HG03175 (cell line): ENCODE measurements around the gene GRM5.
A peak's percentile ranks its signal among the peaks of the same experiment; 100 is the strongest.
"Not testable (repeated sequence)": the region's sequence is repeated elsewhere in the genome, so short reads cannot be mapped to it uniquely, and the experiment has no call there.

ENCODE experiments used
- ATAC-seq: cut with Tn5 transposase; IDR thresholded peaks from one replicate; pipeline ENCODE4 v1.9.1; 2021; ENCODE audit warnings: mild to moderate bottlenecking, moderate library complexity; ENCODE audit not compliant: unreplicated experiment

The GRM5 gene

DNA sequence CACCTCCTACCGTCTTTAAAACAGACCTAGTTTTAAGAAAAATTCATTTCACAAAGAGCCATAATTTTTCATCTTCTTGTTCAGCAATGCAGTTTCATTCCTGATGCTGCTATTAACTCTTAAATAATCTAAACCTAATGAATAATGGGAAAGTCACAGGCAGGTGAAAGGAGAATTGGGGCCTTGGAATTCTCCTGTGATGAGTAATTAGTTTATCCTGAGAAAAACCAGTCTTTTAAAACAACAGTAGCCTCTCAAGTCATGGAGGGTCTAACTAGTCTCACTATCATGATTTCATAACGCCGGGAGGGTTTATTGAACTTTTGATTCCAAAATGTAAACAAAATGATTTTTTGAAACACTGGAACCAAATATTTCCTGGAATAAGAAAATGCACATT is 86.8 kb downstream of the GRM5 start:
- not testable (repeated sequence) for ATAC-seq

DNA sequence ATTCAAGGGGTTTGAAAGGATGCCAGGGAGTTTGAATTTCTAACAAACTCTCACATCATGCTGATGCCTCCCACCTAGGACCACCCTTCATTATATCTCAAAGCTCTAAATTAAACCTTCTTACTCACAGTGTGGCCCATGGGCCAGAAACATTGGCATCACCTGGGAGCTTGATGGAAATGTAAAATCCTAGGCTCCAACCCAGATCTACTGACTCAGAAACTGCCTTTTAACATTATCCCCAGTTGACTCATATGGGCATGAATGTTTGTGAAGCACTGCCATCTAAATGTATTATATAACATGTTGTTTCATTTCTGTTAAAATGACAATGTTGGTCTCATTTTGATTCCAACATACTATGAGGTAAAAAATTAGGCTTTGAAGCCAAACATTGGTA is 90.3 kb downstream of the GRM5 start:
- not testable (repeated sequence) for ATAC-seq

DNA sequence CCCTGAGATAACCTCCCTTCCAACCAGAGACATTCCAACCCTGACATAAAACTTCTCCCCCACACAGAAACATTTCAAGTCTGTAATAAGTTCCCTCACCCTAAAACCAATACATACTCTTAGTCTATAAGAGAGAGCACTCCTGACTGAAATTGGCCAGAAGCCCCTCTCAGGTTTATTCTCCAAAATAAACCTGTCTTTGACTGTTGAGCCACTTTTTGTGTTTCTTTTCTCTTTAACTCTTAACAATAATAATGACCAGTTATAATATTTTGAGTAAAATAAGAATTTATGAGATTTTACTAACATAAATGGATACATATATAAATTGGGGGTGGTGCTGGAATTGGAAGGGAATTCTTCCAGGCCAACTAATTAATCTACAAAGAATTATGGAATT is 93.6 kb downstream of the GRM5 start:
- ATAC-seq, result no peak

DNA sequence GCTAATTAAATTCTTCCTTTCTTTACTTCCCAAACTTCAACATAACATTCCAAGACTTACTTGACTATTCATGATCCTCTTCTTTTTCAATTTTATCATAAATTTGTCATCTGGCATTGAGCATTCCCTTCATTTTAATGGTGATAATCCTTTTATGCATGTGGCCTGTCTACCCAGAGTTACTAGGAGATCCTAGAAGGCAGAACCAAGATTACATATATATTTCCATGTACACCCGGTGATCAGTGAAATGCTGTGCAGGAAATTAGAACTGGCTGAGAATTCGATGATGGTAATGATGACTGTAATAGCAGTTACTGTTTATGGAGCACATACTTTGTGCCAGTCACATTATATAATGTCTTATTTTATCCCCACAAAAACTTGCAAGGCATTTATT is 104.2 kb downstream of the GRM5 start:
- not testable (repeated sequence) for ATAC-seq

DNA sequence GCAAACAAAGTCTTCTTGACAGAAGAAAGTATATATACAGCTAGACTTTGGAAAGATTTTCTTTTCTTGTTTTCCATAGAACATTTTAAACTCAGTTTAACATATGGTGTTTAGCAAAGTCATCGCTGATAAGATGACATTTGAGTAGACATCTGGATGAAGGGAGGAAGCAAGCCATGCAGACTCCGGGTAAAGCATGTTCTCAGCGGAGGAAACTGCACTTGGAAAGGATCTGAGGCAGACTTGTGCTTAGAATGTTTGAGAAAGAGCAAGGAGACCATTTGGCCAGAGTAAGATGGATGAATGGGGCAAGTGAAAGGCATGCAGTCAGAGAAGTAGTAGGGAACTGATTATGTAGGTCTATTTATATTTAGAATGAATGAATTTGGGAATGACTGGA is 105.9 kb downstream of the GRM5 start:
- ATAC-seq, result not testable (repeated sequence)

DNA sequence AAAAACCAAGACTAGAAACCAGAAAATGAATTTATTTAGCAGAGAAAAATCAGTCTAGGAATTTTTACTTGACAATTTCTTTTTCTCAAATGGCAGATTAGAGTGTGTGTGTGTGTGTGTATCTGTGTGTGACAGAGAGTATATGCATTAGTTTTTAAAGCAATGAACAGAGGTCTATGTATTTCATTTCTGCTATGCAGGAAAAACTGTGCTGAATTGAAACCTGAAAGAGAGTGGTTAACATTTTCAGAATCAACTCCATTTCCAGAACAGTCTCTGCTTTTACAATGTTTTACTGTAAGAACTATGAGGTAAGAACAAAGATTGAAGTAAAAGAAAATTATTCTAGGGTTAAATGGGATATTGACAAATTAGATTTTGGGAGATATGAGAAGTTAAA is 114.8 kb downstream of the GRM5 start:
- no peak for ATAC-seq

DNA sequence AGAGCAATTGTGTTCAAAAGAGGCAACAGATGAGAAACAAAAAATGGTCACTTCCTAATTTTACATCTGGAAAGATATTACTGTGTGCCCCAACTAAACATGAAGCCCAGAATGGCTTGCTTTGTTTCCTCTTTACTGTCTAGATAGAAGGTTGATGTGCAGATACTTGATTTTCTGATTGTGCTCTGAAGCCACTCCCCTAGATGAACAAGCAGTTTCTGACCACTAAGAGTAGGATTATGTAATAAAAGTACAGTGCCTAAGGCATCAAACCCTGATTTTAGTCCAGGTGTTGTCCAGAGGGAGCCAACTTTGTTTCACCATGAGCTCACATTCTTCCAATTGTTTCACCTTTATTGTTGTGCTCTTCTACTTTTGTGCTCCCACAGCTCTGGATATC is 116.9 kb downstream of the GRM5 start:
- ATAC-seq, result not testable (repeated sequence)

DNA sequence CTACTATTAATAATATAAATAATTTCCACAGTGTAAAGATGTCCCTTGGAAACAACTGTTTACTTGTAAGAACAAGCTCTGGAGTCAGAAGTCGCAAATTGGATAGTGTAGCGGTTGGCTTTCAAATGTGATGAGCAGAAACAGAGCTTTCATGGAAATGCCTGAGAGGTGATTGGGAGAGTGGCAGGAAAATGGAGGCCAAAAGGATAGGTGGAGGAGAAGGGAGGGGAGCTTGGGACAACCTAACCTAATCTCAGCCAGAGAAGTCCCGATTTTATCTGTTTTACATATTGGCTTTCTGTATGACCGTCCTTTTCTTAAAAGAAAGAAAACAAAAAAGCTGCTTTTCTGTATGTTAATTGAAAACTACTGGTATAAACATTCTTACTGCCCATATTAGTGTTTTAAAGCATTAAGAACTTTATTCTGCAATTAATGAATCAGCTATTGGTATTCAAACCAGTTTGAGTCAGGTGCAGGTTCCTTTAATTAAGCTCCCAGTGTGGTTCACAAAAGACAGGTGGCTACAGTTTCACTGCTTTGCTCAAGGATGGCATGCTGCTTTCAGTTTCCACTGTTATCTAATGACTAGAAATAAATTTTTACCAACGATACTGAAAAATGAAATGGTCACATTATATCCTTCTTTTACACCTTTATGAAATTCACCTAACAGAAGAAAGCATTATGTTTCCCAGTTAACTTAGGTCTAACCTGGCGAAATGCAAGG is 117.8 kb downstream of the GRM5 start:
- peak; percentile 79 for ATAC-seq

DNA sequence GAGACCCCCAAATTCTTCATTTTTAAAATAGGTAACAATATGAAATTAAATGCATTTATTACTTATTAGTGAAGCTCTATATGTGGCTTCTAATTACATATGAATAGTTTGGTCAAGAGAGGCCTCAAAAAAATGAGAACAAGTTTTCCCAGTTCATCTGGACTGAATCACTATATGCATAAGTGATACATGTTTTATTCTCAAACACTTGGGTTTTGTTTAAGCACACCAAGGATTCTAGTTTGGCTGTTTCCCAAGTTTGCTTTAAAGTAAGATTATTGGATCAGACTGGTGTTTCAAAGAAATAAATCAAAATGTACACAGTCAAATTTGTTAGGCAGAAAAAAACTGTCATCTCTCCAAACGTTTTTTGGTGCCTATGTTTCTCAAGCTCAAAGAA is 136.1 kb downstream of the GRM5 start:
- not testable (repeated sequence) for ATAC-seq

DNA sequence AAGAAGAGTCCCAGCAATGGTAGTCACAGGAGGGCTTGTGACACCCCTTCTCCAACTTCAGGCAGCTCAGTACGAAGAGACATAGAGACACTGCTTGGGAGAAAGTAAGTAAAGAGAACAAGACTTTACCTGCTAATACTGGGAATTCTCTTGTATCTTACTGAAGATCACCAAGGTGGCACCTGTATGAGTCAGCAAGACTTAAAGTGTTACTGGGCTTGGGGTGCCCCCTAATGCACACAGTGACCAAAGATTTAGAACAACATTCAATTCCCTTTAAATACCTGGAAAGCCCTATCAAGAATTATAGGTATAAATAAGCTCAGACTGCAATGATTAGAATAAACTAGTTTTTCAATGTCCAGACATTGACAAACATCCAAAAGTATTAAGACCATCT is 148.7 kb downstream of the GRM5 start:
- ATAC-seq, result not testable (repeated sequence)

DNA sequence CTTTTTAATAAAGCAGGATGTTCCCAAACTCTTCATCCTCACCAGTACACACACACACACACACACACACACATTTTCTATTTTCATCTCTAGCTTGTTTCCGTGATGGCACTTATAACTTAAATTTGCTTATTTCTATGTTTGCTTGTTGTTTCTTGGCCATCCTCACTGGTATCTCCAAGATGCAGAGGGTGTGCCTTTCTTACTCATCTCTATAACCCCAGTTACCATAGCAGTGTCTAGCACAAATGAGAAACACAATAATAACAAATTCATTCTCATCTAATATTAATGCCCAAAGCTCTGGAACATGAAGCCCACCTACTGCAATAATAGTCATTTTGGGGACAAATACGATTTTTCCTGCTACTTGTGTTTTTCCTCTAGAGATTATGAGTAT is 156.3 kb downstream of the GRM5 start:
- no peak for ATAC-seq

DNA sequence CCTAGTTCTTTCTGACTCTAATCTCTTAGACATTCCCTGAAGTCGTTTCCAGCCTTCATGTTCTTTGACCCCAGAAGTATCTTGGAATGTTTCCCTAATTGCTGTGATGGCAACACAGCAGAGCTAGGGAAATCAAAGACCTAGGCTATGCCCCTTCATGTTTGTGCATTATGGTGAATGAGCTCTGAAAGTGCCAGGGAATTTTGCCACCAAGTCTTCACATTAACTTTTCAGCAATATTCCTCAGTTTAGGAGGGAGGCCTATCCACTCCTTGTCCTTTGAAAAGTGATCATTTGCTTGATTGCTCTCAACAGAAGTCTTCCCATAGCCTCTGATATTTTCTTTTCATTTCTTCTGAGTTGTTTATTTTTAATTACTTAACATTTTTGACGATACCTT is 164.3 kb downstream of the GRM5 start:
- not testable (repeated sequence) for ATAC-seq

DNA sequence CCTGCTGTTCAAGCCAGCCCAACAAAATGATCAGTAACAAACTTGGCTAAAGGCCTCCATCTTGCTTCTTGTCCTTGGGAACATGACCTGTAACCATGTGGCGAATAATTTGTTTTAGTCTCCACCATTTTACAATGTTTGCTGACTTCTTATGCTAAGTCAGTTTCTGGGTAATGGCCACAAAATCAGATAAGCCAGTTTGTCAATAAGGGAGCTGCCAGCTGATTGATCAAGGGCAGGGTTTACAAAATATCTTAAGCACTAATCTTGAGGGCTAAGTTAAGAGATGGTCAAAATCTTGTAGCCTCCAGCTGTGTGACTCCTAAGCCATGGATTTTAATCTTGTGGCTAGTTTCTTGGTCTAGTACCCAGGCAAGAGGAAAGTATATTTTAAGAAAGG is 176.9 kb downstream of the GRM5 start:
- ATAC-seq, result not testable (repeated sequence)

DNA sequence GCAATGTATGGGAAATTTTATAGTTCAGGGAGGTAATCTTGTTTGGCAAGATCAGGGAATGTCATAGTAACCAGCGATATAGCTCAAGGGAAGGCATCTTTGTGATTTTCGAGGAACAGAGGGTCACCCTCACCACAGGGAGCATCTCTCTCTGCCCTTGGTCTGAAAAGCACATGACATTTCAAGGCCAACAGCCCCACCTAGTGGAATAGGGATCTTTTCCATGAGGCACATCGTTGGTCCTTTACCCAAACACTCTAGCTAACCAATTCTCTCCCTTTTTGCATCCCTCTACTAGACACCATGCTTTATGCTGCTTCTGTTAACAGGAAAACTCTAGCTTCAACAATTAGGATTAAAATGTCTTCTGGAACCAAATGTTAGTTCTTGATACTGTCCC is 179.0 kb downstream of the GRM5 start:
- peak; percentile 72 for ATAC-seq

DNA sequence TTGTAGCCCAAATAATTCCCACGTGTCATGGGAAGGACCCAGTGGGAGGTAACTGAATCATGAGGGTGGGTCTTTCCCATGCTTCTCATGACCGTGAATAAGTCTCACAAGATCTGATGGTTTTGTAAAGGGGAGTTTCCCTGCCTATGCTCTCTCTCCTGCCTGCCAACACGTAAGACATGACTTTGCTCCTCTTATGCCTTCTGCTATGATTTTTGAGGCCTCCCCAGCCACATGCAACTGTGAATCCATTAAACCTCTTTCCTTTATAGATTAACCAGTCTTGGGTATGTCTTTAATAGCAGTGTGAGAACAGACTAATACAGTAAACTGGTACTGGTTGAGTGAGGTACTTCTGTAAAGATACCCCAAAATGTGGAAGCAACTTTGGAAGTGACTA is 183.0 kb downstream of the GRM5 start:
- ATAC-seq, result not testable (repeated sequence)

DNA sequence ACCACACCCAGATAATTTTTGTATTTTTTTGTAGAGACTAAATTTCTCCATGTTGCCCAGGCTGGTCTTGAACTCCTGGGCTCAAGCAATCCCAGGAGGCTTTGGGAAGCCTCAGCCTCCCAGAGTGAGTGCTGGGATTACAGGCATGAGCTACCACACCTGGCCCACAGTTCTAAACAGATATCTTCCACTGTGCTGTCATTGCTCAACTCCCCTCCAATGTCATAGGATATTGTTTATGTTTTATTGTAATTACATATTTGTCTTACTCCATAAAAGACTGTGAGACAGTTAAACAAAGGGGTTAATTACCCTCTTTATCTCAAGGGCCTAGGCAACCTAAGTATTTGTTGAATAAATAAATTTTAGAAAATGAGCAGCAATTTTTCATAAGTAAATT is 204.2 kb downstream of the GRM5 start:
- no peak for ATAC-seq

DNA sequence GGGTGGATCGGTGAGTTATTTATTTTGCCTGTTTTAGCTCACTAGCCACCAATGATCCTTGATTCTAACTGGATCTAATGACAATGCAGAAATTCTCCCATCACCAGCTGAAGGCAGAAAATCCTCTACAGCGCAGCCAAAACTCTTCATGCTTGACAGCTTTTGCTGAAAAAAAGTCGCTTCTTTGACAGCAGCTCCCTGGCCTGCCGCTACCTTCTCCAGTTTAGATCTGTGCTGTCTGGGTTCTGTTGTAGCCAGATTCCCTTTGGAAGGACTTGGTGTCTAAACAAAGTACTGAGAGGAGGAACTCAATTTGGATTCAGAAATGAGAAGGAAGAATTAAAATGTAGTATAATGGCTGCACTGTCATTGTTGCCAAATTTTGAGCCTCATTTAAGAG is 205.4 kb downstream of the GRM5 start:
- ATAC-seq, result not testable (repeated sequence)

DNA sequence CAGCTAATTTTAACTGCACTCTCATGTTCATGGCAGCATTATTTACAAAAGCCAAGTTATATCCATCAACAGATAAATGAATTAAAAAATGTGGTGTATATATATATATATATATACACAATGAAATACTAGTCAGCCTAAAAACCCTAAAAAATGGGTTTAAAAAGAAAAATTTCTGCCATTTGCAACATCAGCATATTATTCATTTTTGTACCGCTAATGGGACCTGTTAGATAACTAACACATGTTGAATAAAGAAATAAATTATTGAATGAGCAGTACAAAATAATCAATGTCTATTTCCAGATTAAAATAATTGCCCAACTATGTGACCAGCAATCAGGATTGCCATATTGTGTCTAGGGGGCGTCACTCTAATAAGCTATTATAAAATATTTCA is 211.8 kb downstream of the GRM5 start:
- not testable (repeated sequence) for ATAC-seq

DNA sequence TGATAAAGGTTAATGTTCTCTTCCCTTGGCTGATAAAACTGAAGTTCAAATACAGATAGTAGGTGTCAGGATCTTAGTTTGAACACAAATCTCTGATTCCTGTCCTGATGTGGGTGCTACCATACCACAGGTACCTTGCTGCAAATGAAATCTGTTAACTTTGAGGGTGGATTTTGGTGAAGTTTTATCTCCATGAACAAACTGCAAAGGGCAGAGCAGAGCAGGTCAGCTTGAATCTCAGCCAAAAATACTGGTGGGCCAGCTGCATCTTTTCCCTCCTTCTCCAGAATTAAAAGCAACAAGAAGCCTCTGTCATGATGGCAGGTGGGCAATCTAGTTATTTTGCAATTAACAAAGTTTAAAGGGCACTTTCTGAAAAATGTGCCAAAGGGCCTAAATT is 214.2 kb downstream of the GRM5 start:
- ATAC-seq, result not testable (repeated sequence)

DNA sequence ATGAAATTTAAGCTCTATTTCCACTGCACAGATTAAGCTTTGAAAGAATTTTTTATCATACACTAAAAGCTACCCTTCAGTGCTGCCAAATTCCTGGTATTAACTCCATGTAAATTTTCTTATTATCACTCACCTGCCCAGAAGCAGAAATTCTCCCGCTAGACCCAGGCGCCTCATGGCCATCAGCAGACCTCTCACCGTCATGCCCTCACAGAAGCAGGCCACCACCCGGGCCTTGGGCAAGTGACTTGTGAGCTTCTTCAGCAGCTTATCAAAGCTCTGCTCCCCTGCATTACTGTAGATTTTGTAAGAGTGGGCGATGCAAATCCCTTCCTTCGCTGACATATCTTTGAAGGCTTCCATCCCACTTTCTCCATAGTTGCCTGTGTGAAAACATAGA is 216.0 kb downstream of the GRM5 start:
- not testable (repeated sequence) for ATAC-seq

DNA sequence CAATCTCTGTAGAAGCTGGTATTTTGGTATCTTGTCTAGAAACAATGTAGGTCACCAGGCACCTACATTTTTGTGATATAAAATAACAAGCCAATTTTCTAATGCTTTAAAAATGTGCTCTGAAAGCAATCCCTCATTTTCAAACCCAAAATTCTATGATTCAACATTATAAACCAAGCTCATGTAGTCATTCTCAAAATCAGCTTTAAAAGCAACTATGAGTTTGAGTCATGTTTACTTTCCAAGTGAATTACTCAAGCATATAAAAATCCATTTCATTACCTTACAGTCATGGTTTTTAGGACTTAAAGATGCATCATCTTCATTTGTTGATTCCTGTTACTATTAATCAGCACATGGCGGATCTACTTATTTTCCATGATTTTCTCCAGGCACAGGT is 216.4 kb downstream of the GRM5 start:
- no peak for ATAC-seq

DNA sequence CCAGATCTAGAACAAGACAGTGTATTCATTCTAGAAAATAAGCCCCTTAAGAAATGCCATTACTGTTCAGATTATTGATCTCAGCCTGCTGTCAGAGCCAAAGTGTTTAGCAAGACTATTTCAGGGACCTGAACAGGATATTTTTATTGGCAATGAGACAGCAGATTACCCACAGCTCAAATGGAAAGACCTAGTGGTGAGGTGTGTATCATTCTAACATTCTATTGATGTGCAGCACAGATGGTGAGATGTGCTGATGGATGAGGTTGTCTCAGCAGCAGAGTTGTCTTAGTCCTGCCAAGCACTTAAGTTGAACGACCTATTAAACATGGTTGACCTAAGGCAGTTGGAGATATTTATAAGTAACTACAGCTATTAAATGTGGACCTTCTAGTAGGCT is 219.5 kb downstream of the GRM5 start:
- not testable (repeated sequence) for ATAC-seq

DNA sequence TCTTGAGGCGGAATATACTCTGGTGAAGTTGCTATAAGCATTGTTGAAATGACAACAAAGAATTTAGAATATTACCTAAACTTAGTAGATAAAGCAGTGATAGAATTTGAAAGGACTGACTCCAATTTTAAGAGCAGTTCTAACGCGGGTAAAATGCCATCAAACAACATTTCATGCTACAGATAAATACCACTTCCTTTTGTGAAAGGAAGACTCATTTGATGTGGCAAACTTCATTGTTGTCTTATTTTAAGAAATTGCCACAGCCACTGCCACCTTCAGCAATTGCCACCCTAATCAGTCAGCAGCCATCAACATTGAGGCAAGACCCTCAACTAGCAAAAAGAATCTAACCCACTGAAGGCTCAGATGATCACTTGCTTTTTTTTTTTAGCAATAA is 220.8 kb downstream of the GRM5 start:
- not testable (repeated sequence) for ATAC-seq
